ENCODE data around the gene SEPTIN7. TPM values are rescaled to one million over a fixed set of nuclear protein-coding genes. Genes with fewer than 3 reads are reported as not detected.
A peak's percentile ranks its signal among the peaks of the same experiment; 100 is the strongest.

SEPTIN7 gene
- total RNA-seq, 2 donors from 2014 or later: 155 to 171 TPM

GRCh38 chr7:35820858-35821257, 20.0 kb downstream of the SEPTIN7 start:
- H3K9me3 ChIP-seq: peaks cover 0 to 15% of the 10 kb centered on the region in 2 donors
- no peak for TF ChIP-seq CTCF (IDR thresholded peaks at IDR 0.05)
- no peaks in the 10 kb centered on the region for H3K36me3 ChIP-seq
- no peak overlapping the region for H3K27ac ChIP-seq
- H3K27me3 ChIP-seq: no peaks in the 10 kb centered on the region
- H3K4me1 ChIP-seq: peaks cover 0 to 24% of the 10 kb centered on the region in 2 donors
- no peak overlapping the region for H3K4me3 ChIP-seq
- no peak for DNase-seq (ENCODE audit: low spot score)

- TF ChIP-seq CTCF (IDR thresholded peaks at IDR 0.05): no peak
- Histone ChIP-seq H3K27me3 (no peaks in the 10 kb centered on the region), H3K4me3 (no peak overlapping the region), H3K9me3 (peaks cover 0 to 15% of the 10 kb centered on the region in 2 donors), H3K4me1 (peaks cover 0 to 45% of the 10 kb centered on the region in 2 donors), H3K36me3 (no peaks in the 10 kb centered on the region), H3K27ac (no peak overlapping the region)
- DNase-seq (ENCODE audit: low spot score): no peak
These were observed 22.6 kb downstream of the SEPTIN7 start for GRCh38 chr7:35823440-35823839.

GRCh38 chr7:35825974-35826373, 25.1 kb downstream of the SEPTIN7 start:
- H3K27ac ChIP-seq: no peak overlapping the region
- H3K4me3 ChIP-seq: no peak overlapping the region
- peaks cover 0 to 2% of the 10 kb centered on the region in 2 donors for H3K9me3 ChIP-seq
- H3K36me3 ChIP-seq: no peaks in the 10 kb centered on the region
- no peak for DNase-seq (ENCODE audit: low spot score)
- peaks cover 0 to 65% of the 10 kb centered on the region in 2 donors for H3K4me1 ChIP-seq
- no peaks in the 10 kb centered on the region for H3K27me3 ChIP-seq
- no peak for TF ChIP-seq CTCF (IDR thresholded peaks at IDR 0.05)

GRCh38 chr7:35826751-35827150, 25.9 kb downstream of the SEPTIN7 start:
- TF ChIP-seq CTCF (IDR thresholded peaks at IDR 0.05): no peak
- Histone ChIP-seq H3K9me3 (no peaks in the 10 kb centered on the region), H3K36me3 (no peaks in the 10 kb centered on the region), H3K4me3 (no peak overlapping the region), H3K27ac (no peak overlapping the region), H3K27me3 (no peaks in the 10 kb centered on the region), H3K4me1 (peaks cover 0 to 72% of the 10 kb centered on the region in 2 donors)
- DNase-seq (ENCODE audit: low spot score): no peak

- peaks cover 9% of the 10 kb centered on the region for H3K36me3 ChIP-seq
- no peak for TF ChIP-seq CTCF (IDR thresholded peaks at IDR 0.05)
- no peak for DNase-seq (ENCODE audit: low spot score)
- no peak overlapping the region for H3K4me3 ChIP-seq
- no peaks in the 10 kb centered on the region for H3K9me3 ChIP-seq
- H3K27me3 ChIP-seq: no peaks in the 10 kb centered on the region
- peaks cover 0 to 79% of the 10 kb centered on the region in 2 donors for H3K4me1 ChIP-seq
- H3K27ac ChIP-seq: no peak overlapping the region
These were observed 28.0 kb downstream of the SEPTIN7 start for GRCh38 chr7:35828817-35829216.

- no peaks in the 10 kb centered on the region for H3K9me3 ChIP-seq
- peaks cover 17% of the 10 kb centered on the region for H3K36me3 ChIP-seq
- no peak for DNase-seq (ENCODE audit: low spot score)
- H3K4me3 ChIP-seq: no peak overlapping the region
- peaks cover 0 to 62% of the 10 kb centered on the region in 2 donors for H3K4me1 ChIP-seq
- no peaks in the 10 kb centered on the region for H3K27me3 ChIP-seq
- no peak for TF ChIP-seq CTCF (IDR thresholded peaks at IDR 0.05)
- H3K27ac ChIP-seq: peak overlapping the region in 1 of 2 donors; percentile 19
These were observed 30.4 kb downstream of the SEPTIN7 start for GRCh38 chr7:35831208-35831607.
